Activated naive CD4-positive, alpha-beta T cell treated with anti-CD3 and anti-CD28 coated beads, Interleukin-2, amount 50 U/mL, for 24 hours (primary cell): ENCODE measurements around the gene PRR16.

ENCODE experiments used
- H3K27ac Mint-ChIP-seq: one replicate; pipeline ENCODE4 v1.8.0; 2021; ENCODE audit warnings: mild to moderate bottlenecking, mixed read lengths
- H3K27me3 Mint-ChIP-seq: one replicate; pipeline ENCODE4 v1.8.0; 2021; ENCODE audit warnings: mixed read lengths
- H3K36me3 Mint-ChIP-seq: one replicate; pipeline ENCODE4 v1.8.0; 2021; ENCODE audit warnings: mixed read lengths
- H3K4me1 Mint-ChIP-seq: one replicate; pipeline ENCODE4 v1.8.0; 2021; ENCODE audit warnings: mixed read lengths
- H3K4me3 Mint-ChIP-seq: one replicate; pipeline ENCODE4 v1.8.0; 2021; ENCODE audit warnings: mild to moderate bottlenecking, mixed read lengths
- H3K9me3 Mint-ChIP-seq: one replicate; pipeline ENCODE4 v1.8.0; 2021; ENCODE audit warnings: mixed read lengths

The PRR16 gene

GRCh38 chr5:120499876-120500563, 35.9 kb downstream of the PRR16 start:
- Mint-ChIP-seq H3K27ac (no peak overlapping the region), H3K4me3 (no peak overlapping the region), H3K36me3 (no peaks in the 10 kb centered on the region), H3K27me3 (no peaks in the 10 kb centered on the region), H3K9me3 (peaks cover 12% of the 10 kb centered on the region), H3K4me1 (no peaks in the 10 kb centered on the region)

GRCh38 chr5:120502531-120502930, 38.4 kb downstream of the PRR16 start:
- H3K4me1 Mint-ChIP-seq: no peaks in the 10 kb centered on the region
- no peak overlapping the region for H3K27ac Mint-ChIP-seq
- no peaks in the 10 kb centered on the region for H3K36me3 Mint-ChIP-seq
- no peaks in the 10 kb centered on the region for H3K27me3 Mint-ChIP-seq
- H3K4me3 Mint-ChIP-seq: no peak overlapping the region
- H3K9me3 Mint-ChIP-seq: peaks cover 9% of the 10 kb centered on the region

GRCh38 chr5:120503341-120503740, 39.2 kb downstream of the PRR16 start:
- H3K4me3 Mint-ChIP-seq: no peak overlapping the region
- H3K4me1 Mint-ChIP-seq: no peaks in the 10 kb centered on the region
- no peak overlapping the region for H3K27ac Mint-ChIP-seq
- H3K27me3 Mint-ChIP-seq: no peaks in the 10 kb centered on the region
- no peaks in the 10 kb centered on the region for H3K36me3 Mint-ChIP-seq
- peaks cover 9% of the 10 kb centered on the region for H3K9me3 Mint-ChIP-seq

GRCh38 chr5:120504057-120504456, 40.0 kb downstream of the PRR16 start:
- H3K27me3 Mint-ChIP-seq: no peaks in the 10 kb centered on the region
- H3K27ac Mint-ChIP-seq: no peak overlapping the region
- H3K4me3 Mint-ChIP-seq: no peak overlapping the region
- H3K36me3 Mint-ChIP-seq: no peaks in the 10 kb centered on the region
- H3K9me3 Mint-ChIP-seq: peaks cover 9% of the 10 kb centered on the region
- H3K4me1 Mint-ChIP-seq: no peaks in the 10 kb centered on the region

GRCh38 chr5:120507197-120507596, 43.1 kb downstream of the PRR16 start:
- H3K9me3 Mint-ChIP-seq: peaks cover 4% of the 10 kb centered on the region
- H3K36me3 Mint-ChIP-seq: no peaks in the 10 kb centered on the region
- no peak overlapping the region for H3K4me3 Mint-ChIP-seq

GRCh38 chr5:120507800-120508463, 43.8 kb downstream of the PRR16 start:
- Mint-ChIP-seq H3K4me1 (no peaks in the 10 kb centered on the region), H3K27ac (no peak overlapping the region), H3K36me3 (no peaks in the 10 kb centered on the region), H3K27me3 (no peaks in the 10 kb centered on the region), H3K9me3 (peaks cover 4% of the 10 kb centered on the region), H3K4me3 (no peak overlapping the region)

More at GRCh38 chr5:120507197-120507596, 43.1 kb downstream of the PRR16 start:
- no peaks in the 10 kb centered on the region for H3K27me3 Mint-ChIP-seq
- H3K4me1 Mint-ChIP-seq: no peaks in the 10 kb centered on the region
- no peak overlapping the region for H3K27ac Mint-ChIP-seq

GRCh38 chr5:120509053-120509452, 45.0 kb downstream of the PRR16 start:
- Mint-ChIP-seq H3K9me3 (peaks cover 4% of the 10 kb centered on the region), H3K27ac (no peak overlapping the region), H3K4me1 (no peaks in the 10 kb centered on the region), H3K4me3 (no peak overlapping the region), H3K27me3 (no peaks in the 10 kb centered on the region), H3K36me3 (no peaks in the 10 kb centered on the region)

- Mint-ChIP-seq H3K27ac (no peak overlapping the region), H3K4me3 (no peak overlapping the region), H3K4me1 (no peaks in the 10 kb centered on the region), H3K27me3 (no peaks in the 10 kb centered on the region), H3K36me3 (no peaks in the 10 kb centered on the region), H3K9me3 (peaks cover 2% of the 10 kb centered on the region)
Observed at GRCh38 chr5:120510098-120510637, 46.1 kb downstream of the PRR16 start.

GRCh38 chr5:120510994-120511686, 47.0 kb downstream of the PRR16 start:
- H3K27ac Mint-ChIP-seq: no peak overlapping the region
- no peaks in the 10 kb centered on the region for H3K4me1 Mint-ChIP-seq
- no peaks in the 10 kb centered on the region for H3K36me3 Mint-ChIP-seq
- H3K9me3 Mint-ChIP-seq: no peaks in the 10 kb centered on the region
- no peak overlapping the region for H3K4me3 Mint-ChIP-seq
- no peaks in the 10 kb centered on the region for H3K27me3 Mint-ChIP-seq

GRCh38 chr5:120512068-120512467, 48.0 kb downstream of the PRR16 start:
- H3K27me3 Mint-ChIP-seq: no peaks in the 10 kb centered on the region
- no peak overlapping the region for H3K4me3 Mint-ChIP-seq
- no peaks in the 10 kb centered on the region for H3K4me1 Mint-ChIP-seq
- H3K36me3 Mint-ChIP-seq: no peaks in the 10 kb centered on the region
- H3K27ac Mint-ChIP-seq: no peak overlapping the region
- H3K9me3 Mint-ChIP-seq: no peaks in the 10 kb centered on the region

GRCh38 chr5:120512791-120513650, 48.9 kb downstream of the PRR16 start:
- Mint-ChIP-seq H3K27ac (no peak overlapping the region), H3K4me3 (no peak overlapping the region), H3K27me3 (no peaks in the 10 kb centered on the region), H3K36me3 (no peaks in the 10 kb centered on the region), H3K4me1 (no peaks in the 10 kb centered on the region), H3K9me3 (no peaks in the 10 kb centered on the region)

GRCh38 chr5:120516805-120517204, 52.7 kb downstream of the PRR16 start:
- H3K9me3 Mint-ChIP-seq: no peaks in the 10 kb centered on the region
- no peaks in the 10 kb centered on the region for H3K27me3 Mint-ChIP-seq
- H3K4me3 Mint-ChIP-seq: no peak overlapping the region
- H3K36me3 Mint-ChIP-seq: no peaks in the 10 kb centered on the region
- no peak overlapping the region for H3K27ac Mint-ChIP-seq
- no peaks in the 10 kb centered on the region for H3K4me1 Mint-ChIP-seq

- no peak overlapping the region for H3K27ac Mint-ChIP-seq
- H3K9me3 Mint-ChIP-seq: no peaks in the 10 kb centered on the region
- H3K4me3 Mint-ChIP-seq: no peak overlapping the region
- no peaks in the 10 kb centered on the region for H3K27me3 Mint-ChIP-seq
- no peaks in the 10 kb centered on the region for H3K36me3 Mint-ChIP-seq
- no peaks in the 10 kb centered on the region for H3K4me1 Mint-ChIP-seq
Observed at GRCh38 chr5:120517607-120518252, 53.6 kb downstream of the PRR16 start.

GRCh38 chr5:120518581-120518980, 54.5 kb downstream of the PRR16 start:
- H3K4me3 Mint-ChIP-seq: no peak overlapping the region
- H3K9me3 Mint-ChIP-seq: no peaks in the 10 kb centered on the region
- no peak overlapping the region for H3K27ac Mint-ChIP-seq
- no peaks in the 10 kb centered on the region for H3K27me3 Mint-ChIP-seq
- no peaks in the 10 kb centered on the region for H3K4me1 Mint-ChIP-seq
- H3K36me3 Mint-ChIP-seq: no peaks in the 10 kb centered on the region

- Mint-ChIP-seq H3K4me3 (no peak overlapping the region), H3K36me3 (no peaks in the 10 kb centered on the region), H3K4me1 (no peaks in the 10 kb centered on the region), H3K27me3 (no peaks in the 10 kb centered on the region), H3K9me3 (no peaks in the 10 kb centered on the region), H3K27ac (no peak overlapping the region)
Observed at GRCh38 chr5:120527251-120527650, 63.2 kb downstream of the PRR16 start.
